SU-DHL-6 (cell line): ENCODE data around the gene XYLT1.
A peak's percentile ranks its signal among the peaks of the same experiment; 100 is the strongest.

ENCODE experiments used
- H2AFZ ChIP-seq: fragments of 200-600 bp; sonication (generic); 2 replicates; pipeline ENCODE4 v1.6.1; 2014; ENCODE audit warnings: low read depth, mild to moderate bottlenecking, moderate library complexity, mixed read lengths, antibody characterized with exemption, low read length; ENCODE audit not compliant: severe bottlenecking
- H3F3A ChIP-seq: fragments of 200-600 bp; shearing (Covaris generic); 2 replicates; pipeline ENCODE4 v1.6.0; 2016; ENCODE audit warnings: antibody characterized with exemption, mild to moderate bottlenecking; ENCODE audit not compliant: insufficient read depth
- H3K27ac ChIP-seq: fragments of 200-600 bp; sonication (generic); 2 replicates; pipeline ENCODE4 v1.5.1; 2016; ENCODE audit warnings: low read depth, mild to moderate bottlenecking, low read length, moderate library complexity, mixed read lengths
- H3K27me3 ChIP-seq: fragments of 200-600 bp; sonication (generic), shearing (Covaris generic); 2 replicates; pipeline ENCODE4 v1.6.0; 2014; ENCODE audit warnings: mild to moderate bottlenecking, low read length
- H3K36me3 ChIP-seq: fragments of 200-600 bp; sonication (generic); 2 replicates; pipeline ENCODE4 v1.6.1; 2014; ENCODE audit warnings: mild to moderate bottlenecking, low read length, mixed read lengths
- H3K4me2 ChIP-seq: fragments of 300-600, 200-600 bp; shearing (Covaris generic), sonication (generic); 2 replicates; pipeline ENCODE4 v1.6.0; 2014; ENCODE audit warnings: low read length, low read depth, mild to moderate bottlenecking; ENCODE audit not compliant: poor library complexity, severe bottlenecking
- H3K4me3 ChIP-seq: fragments of 200-600 bp; sonication (generic); 2 replicates; pipeline ENCODE4 v1.5.1; 2014; ENCODE audit warnings: antibody characterized with exemption, low read length, mild to moderate bottlenecking, mixed read lengths; ENCODE audit not compliant: insufficient read depth, poor library complexity, severe bottlenecking
- H3K79me2 ChIP-seq: fragments of 200-600 bp; sonication (generic); 2 replicates; pipeline ENCODE4 v1.6.1; 2014; ENCODE audit warnings: mild to moderate bottlenecking, low read length, moderate library complexity; ENCODE audit not compliant: insufficient read depth
- H3K9ac ChIP-seq: fragments of 200-600 bp; sonication (generic); 2 replicates; pipeline ENCODE4 v1.7.0; 2014; ENCODE audit warnings: mild to moderate bottlenecking, low read length
- H3K9me2 ChIP-seq: fragments of 200-600 bp; sonication (generic); replicated peaks from 2 replicates; pipeline ENCODE4 v1.6.1; 2014; ENCODE audit warnings: low read length; ENCODE audit not compliant: insufficient read depth
- H3K9me3 ChIP-seq: fragments of 200-600 bp; sonication (generic); 2 replicates; pipeline ENCODE4 v1.6.1; 2014; ENCODE audit warnings: low read length, mixed read lengths; ENCODE audit not compliant: insufficient read depth
- H4K20me1 ChIP-seq: fragments of 200-600 bp; sonication (generic); 2 replicates; pipeline ENCODE4 v1.6.1; 2014; ENCODE audit warnings: low read depth, mild to moderate bottlenecking, antibody characterized with exemption, low read length, moderate library complexity, mixed read lengths
- EZH2phosphoT487 ChIP-seq: fragments of 200-600 bp; sonication (generic), shearing (Covaris generic); conservative IDR thresholded peaks from 2 replicates; pipeline ENCODE4 v1.6.1; 2018; ENCODE audit warnings: mild to moderate bottlenecking, antibody characterized with exemption, low read length, moderate library complexity, mixed read lengths
- TF ChIP-seq, protein P1 (sequence below): fragments of 200-600 bp; sonication (generic); IDR thresholded peaks from one replicate; pipeline ENCODE4 v1.5.1; 2017; ENCODE audit warnings: antibody characterized with exemption, mild to moderate bottlenecking, low read length, moderate library complexity; ENCODE audit not compliant: insufficient read depth, poor library complexity, severe bottlenecking

Gene XYLT1

DNA sequence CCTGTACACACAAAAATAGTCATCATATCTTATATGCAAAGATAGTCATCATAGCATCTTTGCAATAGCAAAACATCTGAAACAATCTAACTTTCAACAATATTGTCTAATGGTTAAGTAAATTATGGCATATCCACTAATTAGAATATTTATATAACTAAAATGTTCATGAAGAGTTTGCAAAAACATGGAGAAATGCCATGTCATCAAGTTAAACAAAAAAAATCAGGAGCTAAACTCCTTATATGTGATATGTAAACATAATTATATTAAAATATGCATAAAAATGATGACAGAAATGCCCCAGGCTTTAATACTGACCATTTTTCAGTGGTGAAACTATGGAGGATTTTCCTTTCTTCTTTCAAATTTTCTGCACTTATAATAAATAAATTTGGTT lies 22.3 kb upstream of the XYLT1 start:
- H3F3A ChIP-seq, result no peaks in the 10 kb centered on the region
- H3K9ac ChIP-seq, result no peak overlapping the region
- H2AFZ ChIP-seq, result no peak overlapping the region
- no peak overlapping the region for H3K4me2 ChIP-seq
- H3K4me3 ChIP-seq, result no peak overlapping the region
- no peaks in the 10 kb centered on the region for H3K36me3 ChIP-seq
- H3K9me2 ChIP-seq, result no peaks in the 10 kb centered on the region
- H3K27me3 ChIP-seq, result no peaks in the 10 kb centered on the region
- H3K79me2 ChIP-seq, result no peaks in the 10 kb centered on the region
- H4K20me1 ChIP-seq, result no peaks in the 10 kb centered on the region
- TF ChIP-seq, protein P1, sequence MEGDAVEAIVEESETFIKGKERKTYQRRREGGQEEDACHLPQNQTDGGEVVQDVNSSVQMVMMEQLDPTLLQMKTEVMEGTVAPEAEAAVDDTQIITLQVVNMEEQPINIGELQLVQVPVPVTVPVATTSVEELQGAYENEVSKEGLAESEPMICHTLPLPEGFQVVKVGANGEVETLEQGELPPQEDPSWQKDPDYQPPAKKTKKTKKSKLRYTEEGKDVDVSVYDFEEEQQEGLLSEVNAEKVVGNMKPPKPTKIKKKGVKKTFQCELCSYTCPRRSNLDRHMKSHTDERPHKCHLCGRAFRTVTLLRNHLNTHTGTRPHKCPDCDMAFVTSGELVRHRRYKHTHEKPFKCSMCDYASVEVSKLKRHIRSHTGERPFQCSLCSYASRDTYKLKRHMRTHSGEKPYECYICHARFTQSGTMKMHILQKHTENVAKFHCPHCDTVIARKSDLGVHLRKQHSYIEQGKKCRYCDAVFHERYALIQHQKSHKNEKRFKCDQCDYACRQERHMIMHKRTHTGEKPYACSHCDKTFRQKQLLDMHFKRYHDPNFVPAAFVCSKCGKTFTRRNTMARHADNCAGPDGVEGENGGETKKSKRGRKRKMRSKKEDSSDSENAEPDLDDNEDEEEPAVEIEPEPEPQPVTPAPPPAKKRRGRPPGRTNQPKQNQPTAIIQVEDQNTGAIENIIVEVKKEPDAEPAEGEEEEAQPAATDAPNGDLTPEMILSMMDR, result no peak
- TF ChIP-seq EZH2phosphoT487, result no peak
- H3K27ac ChIP-seq, result no peak overlapping the region
- H3K9me3 ChIP-seq, result no peaks in the 10 kb centered on the region

GRCh38 chr16:17491140-17491662 lies 20.4 kb upstream of the XYLT1 start:
- Histone ChIP-seq H3K27ac (peak overlapping the region; percentile 24; the same call in 1 of the 2 replicates), H2AFZ (no peak overlapping the region), H3K4me2 (peak overlapping the region; percentile 40), H3F3A (no peaks in the 10 kb centered on the region), H3K79me2 (no peaks in the 10 kb centered on the region), H3K9ac (no peak overlapping the region), H3K9me2 (no peaks in the 10 kb centered on the region), H3K27me3 (no peaks in the 10 kb centered on the region), H3K9me3 (no peaks in the 10 kb centered on the region), H3K36me3 (no peaks in the 10 kb centered on the region), H4K20me1 (no peaks in the 10 kb centered on the region), H3K4me3 (no peak overlapping the region)
- TF ChIP-seq, protein P1, result no peak
- TF ChIP-seq EZH2phosphoT487, result no peak

- H3K4me3 ChIP-seq, result no peak overlapping the region
- H4K20me1 ChIP-seq, result no peaks in the 10 kb centered on the region
- H3K27ac ChIP-seq, result no peak overlapping the region
- H3F3A ChIP-seq, result no peaks in the 10 kb centered on the region
- no peak overlapping the region for H3K9ac ChIP-seq
- TF ChIP-seq EZH2phosphoT487, result no peak
- TF ChIP-seq, protein P1, result no peak
- H3K36me3 ChIP-seq, result no peaks in the 10 kb centered on the region
- H3K9me2 ChIP-seq, result no peaks in the 10 kb centered on the region
- no peaks in the 10 kb centered on the region for H3K27me3 ChIP-seq
- H3K9me3 ChIP-seq, result no peaks in the 10 kb centered on the region
- no peaks in the 10 kb centered on the region for H3K79me2 ChIP-seq
- no peak overlapping the region for H2AFZ ChIP-seq
- no peak overlapping the region for H3K4me2 ChIP-seq
These were observed 17.7 kb upstream of the XYLT1 start for GRCh38 chr16:17488506-17488905.
